Measurements from ENCODE around the gene TIMELESS.
"Not testable (repeated sequence)": the region's sequence is repeated elsewhere in the genome, so short reads cannot be mapped to it uniquely, and the experiment has no call there.

Gene TIMELESS

GRCh38 chr12:56461235-56462159 lies 12.3 kb upstream of the TIMELESS start:
- DNase-seq = peak; percentile 67

- no peak for DNase-seq
Observed at GRCh38 chr12:56457817-56458216, 8.6 kb upstream of the TIMELESS start.

GRCh38 chr12:56454557-56454956 lies 5.3 kb upstream of the TIMELESS start, which contains the start of gene MIP:
TSS of gene MIP (minus strand) at chr12:56454657. CDS start at chr12:56454613, 44 bp downstream.
- DNase-seq = no peak

- no peak for DNase-seq
Observed at GRCh38 chr12:56451147-56451546, 1.9 kb upstream of the TIMELESS start.

GRCh38 chr12:56450241-56450640 lies 1.0 kb upstream of the TIMELESS start:
- DNase-seq = no peak

GRCh38 chr12:56449622-56449984 lies 377 bp upstream of the TIMELESS start:
- no peak for DNase-seq

- DNase-seq = not testable (repeated sequence)
Observed at GRCh38 chr12:56443208-56443607, 6.0 kb downstream of the TIMELESS start.

GRCh38 chr12:56437430-56438176 lies 11.6 kb downstream of the TIMELESS start:
- DNase-seq = no peak

GRCh38 chr12:56434828-56435227 lies 14.4 kb downstream of the TIMELESS start:
- no peak for DNase-seq

GRCh38 chr12:56431850-56432249 lies 17.4 kb downstream of the TIMELESS start:
- no peak for DNase-seq

- no peak for DNase-seq
Observed at GRCh38 chr12:56431288-56431687, 17.9 kb downstream of the TIMELESS start.

GRCh38 chr12:56425940-56426438 lies 23.2 kb downstream of the TIMELESS start:
- no peak for DNase-seq

- no peak for DNase-seq
Observed at GRCh38 chr12:56425193-56425592, 24.0 kb downstream of the TIMELESS start.

GRCh38 chr12:56420411-56420810 lies 28.8 kb downstream of the TIMELESS start:
- DNase-seq = no peak

GRCh38 chr12:56417739-56418138 lies 31.5 kb downstream of the TIMELESS start:
- DNase-seq = no peak

GRCh38 chr12:56414401-56414800 lies 34.8 kb downstream of the TIMELESS start:
- no peak for DNase-seq

GRCh38 chr12:56413392-56413791 lies 35.8 kb downstream of the TIMELESS start:
- no peak for DNase-seq

GRCh38 chr12:56411781-56412639 lies 37.2 kb downstream of the TIMELESS start:
- DNase-seq = no peak

GRCh38 chr12:56410768-56411167 lies 38.5 kb downstream of the TIMELESS start:
- no peak for DNase-seq

- no peak for DNase-seq
Observed at GRCh38 chr12:56408799-56409417, 40.3 kb downstream of the TIMELESS start.

- not testable (repeated sequence) for DNase-seq
Observed at GRCh38 chr12:56404227-56404626, 45.0 kb downstream of the TIMELESS start.

- DNase-seq = not testable (repeated sequence)
Observed at GRCh38 chr12:56401612-56402011, 47.6 kb downstream of the TIMELESS start.

All from kidney glomerular epithelial cell (primary cell).